Daoy (cell line): ENCODE measurements around the gene VWA3B. TPM values are rescaled to one million over a fixed set of nuclear protein-coding genes. Genes with fewer than 3 reads are reported as not detected.
A peak's percentile ranks its signal among the peaks of the same experiment; 100 is the strongest.
"Not testable (repeated sequence)": the region's sequence is repeated elsewhere in the genome, so short reads cannot be mapped to it uniquely, and the experiment has no call there.

Source experiments
- DNase-seq: peaks from one replicate; pipeline ENCODE4 v3.0.0-alpha.2; 2015; ENCODE audit warnings: low read depth
- total RNA-seq: library from RNA; depleted of rRNA; stranded (reverse); fragments of >200 nt; shearing (Covaris generic); gene quantifications from 2 replicates; pipeline ENCODE4 v1.2.3, GENCODE V29; 2014

VWA3B gene
- total RNA-seq, 1 experiment from 2014 or later = not detected

- no peak for DNase-seq
Observed at GRCh38 chr2:98137196-98137595, 50.2 kb downstream of the VWA3B start.

- not testable (repeated sequence) for DNase-seq
Observed at GRCh38 chr2:98138978-98139377, 52.0 kb downstream of the VWA3B start.

- DNase-seq = no peak
Observed at GRCh38 chr2:98140210-98140609, 53.2 kb downstream of the VWA3B start.

GRCh38 chr2:98142106-98142791, 55.3 kb downstream of the VWA3B start:
- no peak for DNase-seq

GRCh38 chr2:98145070-98145469, 58.1 kb downstream of the VWA3B start:
- DNase-seq = no peak

GRCh38 chr2:98147900-98148299, 60.9 kb downstream of the VWA3B start:
- not testable (repeated sequence) for DNase-seq

GRCh38 chr2:98148595-98149332, 61.8 kb downstream of the VWA3B start:
- no peak for DNase-seq

GRCh38 chr2:98149333-98149697, 62.3 kb downstream of the VWA3B start:
- peak; percentile 65 for DNase-seq

- no peak for DNase-seq
Observed at GRCh38 chr2:98153481-98153880, 66.5 kb downstream of the VWA3B start.

- DNase-seq = no peak
Observed at GRCh38 chr2:98155291-98155690, 68.3 kb downstream of the VWA3B start.

GRCh38 chr2:98155716-98156115, 68.7 kb downstream of the VWA3B start:
- DNase-seq = no peak

GRCh38 chr2:98156304-98156703, 69.3 kb downstream of the VWA3B start:
- DNase-seq = no peak

- no peak for DNase-seq
Observed at GRCh38 chr2:98157557-98157956, 70.6 kb downstream of the VWA3B start.

GRCh38 chr2:98158305-98158704, 71.3 kb downstream of the VWA3B start:
- DNase-seq = no peak

- no peak for DNase-seq
Observed at GRCh38 chr2:98160554-98160953, 73.6 kb downstream of the VWA3B start.

- DNase-seq = no peak
Observed at GRCh38 chr2:98161186-98161585, 74.2 kb downstream of the VWA3B start.

GRCh38 chr2:98164256-98164655, 77.3 kb downstream of the VWA3B start:
- no peak for DNase-seq

- no peak for DNase-seq
Observed at GRCh38 chr2:98165516-98166071, 78.6 kb downstream of the VWA3B start.

- DNase-seq = no peak
Observed at GRCh38 chr2:98167916-98168315, 80.9 kb downstream of the VWA3B start.

- DNase-seq = no peak
Observed at GRCh38 chr2:98170076-98170475, 83.1 kb downstream of the VWA3B start.

GRCh38 chr2:98172150-98172765, 85.3 kb downstream of the VWA3B start:
- no peak for DNase-seq

- no peak for DNase-seq
Observed at GRCh38 chr2:98172951-98173350, 86.0 kb downstream of the VWA3B start.

GRCh38 chr2:98175811-98176210, 88.8 kb downstream of the VWA3B start:
- no peak for DNase-seq
